Measurements from ENCODE around the gene TXNDC2. TPM values are rescaled to one million over a fixed set of nuclear protein-coding genes. Genes with fewer than 3 reads are reported as not detected.

TXNDC2 gene
- total and polyA plus RNA-seq, 10 of the 15 experiments (the other 5 are each of a cell fraction or from before 2014, with no cell fraction given): 0.04 to 0.07 (median 0.06) TPM; not detected in 7

- no peak for TF ChIP-seq USF1 (IDR thresholded peaks at IDR 0.05; ENCODE audit: borderline replicate concordance, extremely low read length, insufficient read depth, low read depth, low read length)
Observed at GRCh38 chr18:9887992-9888391, 2.2 kb downstream of the TXNDC2 start (continued).

GRCh38 chr18:9890196-9890595 is 4.4 kb downstream of the TXNDC2 start:
- Histone ChIP-seq H3K36me3 (ENCODE audit: control insufficient read depth in 2 of 2, insufficient read depth in 2 of 2, low read length in 1 of 2) (no peaks in the 10 kb centered on the region), H3K9ac (ENCODE audit: control insufficient read depth, insufficient read depth, low read length) (no peak overlapping the region), H3K79me2 (ENCODE audit: control insufficient read depth, insufficient read depth, low read length) (no peaks in the 10 kb centered on the region), H4K20me1 (ENCODE audit: control insufficient read depth, insufficient read depth) (no peaks in the 10 kb centered on the region), H3K4me2 (ENCODE audit: control insufficient read depth, insufficient read depth) (no peak overlapping the region), H2AFZ (ENCODE audit: control insufficient read depth, low read depth, low read length) (no peak overlapping the region), H3K27me3 (replicated peaks in 1 of 2; ENCODE audit: control insufficient read depth in 2 of 2, insufficient read depth in 2 of 2, low read length in 1 of 2) (no peaks in the 10 kb centered on the region), H3K27ac (ENCODE audit: control insufficient read depth, insufficient read depth) (no peak overlapping the region), H3K9me3 (replicated peaks; ENCODE audit: control insufficient read depth, insufficient read depth, low read length) (no peaks in the 10 kb centered on the region), H3K4me1 (ENCODE audit: control insufficient read depth, insufficient read depth, low read length) (no peaks in the 10 kb centered on the region), H3K4me3 (no peak overlapping the region)
- ChIA-PET CTCF (no interaction called here), SMC1A (ENCODE audit: uncharacterized antibody, unreplicated experiment) (interaction anchor here (0.8 kb wide), 1 partner anchor 15 kb away, joined by 3 read pairs; no protein-coding TSS in a partner anchor), RAD21 (ENCODE audit: unreplicated experiment) (no interaction called here), POLR2A (no interaction called here)
- 57% methylated on average over 5 of the region's 5 CpGs for WGBS (ENCODE audit: insufficient coverage, insufficient replicate concordance, low lambda C conversion rate, missing lambda C conversion rate)
- intact Hi-C loops (cut with micrococcal nuclease; ENCODE audit: unreplicated experiment) (no loop called here), in situ Hi-C loops (cut with MboI) (loop anchor here (5.0 kb wide), 1 partner anchor 48 kb away; no protein-coding TSS in a partner anchor)
- ATAC-seq (no peak), DNase-seq (ENCODE audit: low read depth, low spot score) (no peak), FAIRE-seq (no peak)
- no TSS peak for BruUV-seq (replicated peaks)
- TF ChIP-seq PKNOX1 (IDR thresholded peaks at IDR 0.05) (no peak), ZNF207 (IDR thresholded peaks at IDR 0.05; ENCODE audit: borderline replicate concordance) (no peak), WRNIP1 (IDR thresholded peaks at IDR 0.05; ENCODE audit: borderline replicate concordance, low read depth, low read length) (no peak), TAF1 (IDR thresholded peaks at IDR 0.05; ENCODE audit: borderline replicate concordance, low read depth, low read length) (no peak), RB1 (IDR thresholded peaks at IDR 0.05; ENCODE audit: borderline replicate concordance) (no peak), KAT2A (conservative IDR thresholded peaks at IDR 0.05; ENCODE audit: control insufficient read depth, low read depth, low read length) (no peak)
